Thyroid gland (tissue), 4 donors: Measurements from ENCODE around the gene OR5W2.

Source experiments
- CTCF ChIP-seq, 6 experiments: fragments of 200-600 bp in 3 of 6; fragments of 450-650 bp in 3 of 6; sonication (generic) in 3 of 6; IDR thresholded peaks; one replicate each; pipeline ENCODE4 v1.5.1; 2016 to 2019; ENCODE audit warnings: antibody characterized with exemption in 6 of 6, mild to moderate bottlenecking in 2 of 6, inconsistent platforms in 1 of 6, moderate library complexity in 1 of 6
- POLR2A ChIP-seq, 2 donors: fragments of 450-650 bp; IDR thresholded peaks; one replicate each; pipeline ENCODE4 v1.6.1; 2017; ENCODE audit warnings: antibody characterized with exemption in 2 of 2, mild to moderate bottlenecking in 2 of 2, moderate library complexity in 1 of 2

GRCh38 chr11:55920537-55920936, 6.2 kb upstream of the OR5W2 start:
- TF ChIP-seq CTCF (IDR thresholded peaks at IDR 0.05) = no peak
- TF ChIP-seq POLR2A (IDR thresholded peaks at IDR 0.05) = no peak
